Measurements from ENCODE around the gene CARNS1. TPM values are rescaled to one million over a fixed set of nuclear protein-coding genes. Genes with fewer than 3 reads are reported as not detected.

Gene CARNS1
- total and polyA plus RNA-seq, 4 donors: 0.38 to 9.3 (median 7.6) TPM

DNA sequence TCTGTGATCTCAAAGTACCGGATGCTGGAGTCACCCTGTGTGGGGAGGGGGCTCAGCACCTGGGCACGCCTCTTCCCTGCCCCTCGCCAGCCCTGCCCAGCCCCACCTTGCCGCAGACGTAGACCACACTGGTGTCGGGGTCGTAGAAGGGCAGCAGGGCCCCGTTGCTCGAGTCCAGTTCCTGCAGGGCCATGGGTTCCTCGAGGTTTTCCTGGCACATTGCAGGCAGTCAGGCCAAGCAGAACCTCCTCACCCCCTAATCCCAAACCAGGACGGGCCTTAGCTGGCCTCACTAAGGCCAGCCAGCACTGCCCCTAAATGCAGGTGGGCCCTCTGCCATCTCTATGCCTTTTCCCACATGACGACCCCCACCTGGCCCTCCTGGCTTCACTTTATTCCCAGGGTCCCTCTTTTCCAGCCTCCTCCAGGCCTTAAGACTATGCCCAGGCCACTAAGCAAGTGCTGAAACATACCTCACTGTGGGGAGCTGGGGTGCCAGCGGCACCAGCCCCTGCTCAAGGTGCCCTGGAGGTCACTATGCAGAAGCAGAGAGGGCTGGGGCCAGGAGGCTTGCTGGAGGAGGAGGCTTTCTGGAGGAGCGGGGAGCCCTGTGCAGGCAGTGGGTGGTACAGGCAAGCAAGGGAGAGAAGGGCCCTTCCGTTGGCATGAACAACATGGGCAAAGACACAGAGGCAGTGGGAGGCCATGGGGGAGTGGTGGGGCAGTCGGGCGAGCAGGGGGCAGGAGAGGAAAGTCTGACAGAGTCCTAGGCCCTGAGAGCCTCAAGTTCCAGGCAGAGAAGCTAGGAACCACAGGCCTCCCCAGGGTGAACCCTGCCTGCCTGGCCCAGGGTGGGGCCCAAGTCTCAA lies 25.0 kb downstream of the CARNS1 start:
- no peak overlapping the region for H3K27ac ChIP-seq (ENCODE audit: low read depth in 1 of 2, low read length in 2 of 2)

DNA sequence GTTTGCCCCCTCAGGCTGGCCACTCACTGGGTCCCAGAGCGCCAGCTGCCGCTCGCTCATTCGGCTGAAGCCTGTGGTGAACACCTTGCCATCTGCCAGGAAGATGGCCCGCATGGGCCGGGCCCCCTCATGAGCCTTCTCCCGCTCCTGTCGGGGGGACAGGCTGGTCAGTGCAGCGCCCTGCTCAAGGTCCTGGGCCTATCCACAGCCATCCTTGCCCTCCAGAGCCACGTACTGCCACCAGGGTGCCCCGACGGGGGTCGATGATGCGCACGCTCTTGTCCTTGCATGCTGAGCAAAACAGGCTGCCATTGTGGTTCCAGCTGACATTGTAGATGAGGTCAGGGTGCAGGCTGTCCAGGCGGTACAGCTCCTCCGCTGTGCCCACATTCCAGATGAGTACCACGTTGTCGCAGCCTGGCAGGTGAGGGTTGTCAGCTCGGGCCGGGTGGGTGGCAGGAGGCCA lies 25.7 kb downstream of the CARNS1 start:
- Histone ChIP-seq H3K27ac (ENCODE audit: low read depth in 1 of 2, low read length in 2 of 2) (no peak overlapping the region), H3K4me1 (ENCODE audit: control insufficient read depth in 1 of 2, insufficient read depth in 2 of 2, low read length in 2 of 2) (no peaks in the 10 kb centered on the region), H3K36me3 (ENCODE audit: control insufficient read depth in 1 of 2, insufficient read depth in 2 of 2, low read length in 1 of 2) (no peaks in the 10 kb centered on the region), H3K4me3 (ENCODE audit: low read length in 2 of 2) (no peak overlapping the region), H3K9me3 (ENCODE audit: control insufficient read depth, low read length) (no peaks in the 10 kb centered on the region), H3K27me3 (ENCODE audit: control insufficient read depth in 1 of 2, insufficient read depth in 2 of 2, low read length in 1 of 2) (no peaks in the 10 kb centered on the region)
- DNase-seq (no peak), ATAC-seq (ENCODE audit: low FRiP score) (no peak)
- intact Hi-C loops (cut with DNase I): no loop called here
- 86 to 88% methylated on average over 21 of the region's 21 CpGs for WGBS, 2 donors

More for the DNA sequence above, 25.0 kb downstream of the CARNS1 start:
- no peaks in the 10 kb centered on the region for H3K36me3 ChIP-seq (ENCODE audit: control insufficient read depth in 1 of 2, insufficient read depth in 2 of 2, low read length in 1 of 2)
- no peaks in the 10 kb centered on the region for H3K9me3 ChIP-seq (ENCODE audit: control insufficient read depth, low read length)
- H3K4me3 ChIP-seq (ENCODE audit: low read length in 2 of 2): no peak overlapping the region
- 73 to 79% methylated on average over 17 of the region's 17 CpGs for WGBS, 2 donors
- intact Hi-C loops (cut with DNase I): no loop called here
- DNase-seq (no peak), ATAC-seq (ENCODE audit: low FRiP score) (no peak)
- H3K4me1 ChIP-seq (ENCODE audit: control insufficient read depth in 1 of 2, insufficient read depth in 2 of 2, low read length in 2 of 2): no peaks in the 10 kb centered on the region
- H3K27me3 ChIP-seq (ENCODE audit: control insufficient read depth in 1 of 2, insufficient read depth in 2 of 2, low read length in 1 of 2): no peaks in the 10 kb centered on the region

DNA sequence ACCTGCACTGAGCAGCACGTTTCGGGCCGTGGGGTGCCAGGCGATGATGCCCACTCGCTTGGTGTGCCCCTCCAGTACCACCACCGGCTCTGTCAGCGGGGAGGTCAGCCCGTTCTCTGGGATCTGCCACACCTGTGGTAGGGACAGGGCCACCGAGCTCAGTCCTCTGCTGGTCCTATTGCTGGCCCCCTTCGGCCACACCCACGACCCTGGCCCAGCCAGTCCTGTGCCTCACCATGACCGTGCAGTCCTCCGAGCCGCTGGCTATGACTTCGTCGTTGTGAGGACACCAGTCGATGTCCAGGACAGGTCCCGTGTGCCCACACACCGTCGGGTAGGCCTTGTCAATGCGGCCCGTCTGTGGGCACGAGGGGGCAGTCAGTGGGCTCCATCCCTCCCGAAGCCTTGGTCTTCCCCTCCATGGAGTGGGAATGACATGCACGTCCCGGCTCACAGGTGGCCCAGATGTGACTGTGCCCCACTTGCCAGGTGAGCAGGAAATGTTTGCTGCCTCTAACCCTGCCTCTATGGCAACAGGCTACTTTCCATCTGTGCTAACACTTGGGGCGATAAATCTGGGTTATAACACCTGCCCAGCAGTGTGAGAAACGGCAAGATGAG lies 26.4 kb downstream of the CARNS1 start:
- intact Hi-C loops (cut with DNase I): no loop called here
- Histone ChIP-seq H3K27ac (ENCODE audit: low read depth in 1 of 2, low read length in 2 of 2) (no peak overlapping the region), H3K9me3 (ENCODE audit: control insufficient read depth, low read length) (no peaks in the 10 kb centered on the region), H3K36me3 (ENCODE audit: control insufficient read depth in 1 of 2, insufficient read depth in 2 of 2, low read length in 1 of 2) (no peaks in the 10 kb centered on the region), H3K4me1 (ENCODE audit: control insufficient read depth in 1 of 2, insufficient read depth in 2 of 2, low read length in 2 of 2) (no peaks in the 10 kb centered on the region), H3K27me3 (ENCODE audit: control insufficient read depth in 1 of 2, insufficient read depth in 2 of 2, low read length in 1 of 2) (no peaks in the 10 kb centered on the region), H3K4me3 (ENCODE audit: low read length in 2 of 2) (no peak overlapping the region)
- no peak for DNase-seq
- 86 to 87% methylated on average over 28 of the region's 28 CpGs for WGBS, 2 donors
- ATAC-seq (ENCODE audit: low FRiP score): no peak

DNA sequence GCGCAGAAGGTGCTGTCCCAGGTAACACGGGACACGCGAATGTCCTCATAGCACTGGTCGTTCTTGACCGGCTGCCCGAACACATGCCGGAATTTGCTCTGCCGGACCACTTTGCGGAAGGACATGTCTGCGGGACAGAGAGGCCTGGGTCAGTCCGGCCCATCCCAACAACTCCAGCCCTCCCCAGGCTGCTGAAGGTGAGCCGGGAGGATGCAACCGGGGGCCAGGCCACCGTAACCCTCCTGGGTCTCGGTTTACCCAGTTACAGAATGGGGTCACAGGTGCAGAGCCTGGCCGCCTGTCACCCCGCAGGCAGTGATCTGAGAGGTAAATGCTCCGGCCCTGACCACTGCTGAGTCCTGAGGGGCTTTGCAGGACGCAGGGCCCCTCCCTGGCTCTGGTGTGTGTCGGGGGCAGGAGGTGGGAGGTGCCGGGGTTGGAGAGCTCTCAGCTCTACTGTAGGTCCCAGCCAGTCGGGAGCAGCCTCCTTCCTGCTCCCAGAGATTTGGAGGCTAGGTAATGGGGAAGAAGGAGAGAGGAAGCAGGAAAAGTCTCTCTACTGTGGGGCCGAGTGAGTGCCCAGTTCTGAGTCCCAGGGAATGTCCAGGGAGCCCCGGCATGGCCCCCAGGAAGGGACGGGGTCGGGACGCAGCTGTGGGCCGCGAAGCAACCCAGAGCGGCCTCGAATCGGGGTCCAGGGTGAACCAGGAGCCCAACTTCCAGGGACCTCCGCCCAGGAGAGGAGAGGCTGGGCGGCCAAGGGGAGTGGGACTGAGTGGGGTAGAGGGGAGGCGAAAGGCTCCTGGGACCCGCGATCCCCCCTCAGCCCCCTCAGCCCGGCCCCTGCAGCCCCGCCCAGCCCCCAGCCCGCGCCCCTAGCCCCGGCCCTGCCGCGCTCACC lies 27.3 kb downstream of the CARNS1 start:
- no peak for DNase-seq
- no peaks in the 10 kb centered on the region for H3K4me1 ChIP-seq (ENCODE audit: control insufficient read depth in 1 of 2, insufficient read depth in 2 of 2, low read length in 2 of 2)
- no peaks in the 10 kb centered on the region for H3K9me3 ChIP-seq (ENCODE audit: control insufficient read depth, low read length)
- no peaks in the 10 kb centered on the region for H3K36me3 ChIP-seq (ENCODE audit: control insufficient read depth in 1 of 2, insufficient read depth in 2 of 2, low read length in 1 of 2)
- peak; percentile 1 for ATAC-seq (ENCODE audit: low FRiP score)
- H3K27ac ChIP-seq (ENCODE audit: low read depth in 1 of 2, low read length in 2 of 2): peak overlapping the region; percentile 74 to 97
- intact Hi-C loops (cut with DNase I): no loop called here
- WGBS, 2 donors: 34 to 37% methylated on average over 42 to 45 of the region's 45 CpGs
- H3K4me3 ChIP-seq (ENCODE audit: low read length in 2 of 2): peak overlapping the region; percentile 81
- no peaks in the 10 kb centered on the region for H3K27me3 ChIP-seq (ENCODE audit: control insufficient read depth in 1 of 2, insufficient read depth in 2 of 2, low read length in 1 of 2)

DNA sequence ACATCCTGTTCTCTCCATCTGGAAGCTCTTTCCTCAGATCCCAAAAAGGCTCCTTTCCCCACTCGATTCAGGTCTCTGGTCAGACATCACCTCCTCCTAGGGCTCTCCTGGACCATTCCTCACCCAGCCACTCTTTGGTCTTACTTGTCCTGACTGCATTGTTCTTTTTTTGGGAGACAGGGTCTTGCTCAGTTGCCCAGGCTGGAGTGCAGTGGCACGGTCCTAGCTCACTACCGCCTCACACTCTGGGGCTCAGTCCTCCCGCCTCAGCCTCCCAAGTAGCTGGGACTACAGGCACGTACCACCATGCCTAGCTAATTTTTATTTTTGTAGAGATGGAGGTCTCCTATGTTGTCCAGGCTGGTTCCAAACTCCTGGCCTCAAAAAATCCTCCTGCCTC lies 30.0 kb downstream of the CARNS1 start:
- no peak overlapping the region for H3K27ac ChIP-seq (ENCODE audit: low read depth in 1 of 2, low read length in 2 of 2)
- 86% methylated on average over 5 of the region's 5 CpGs for WGBS, 2 donors
- H3K27me3 ChIP-seq (ENCODE audit: control insufficient read depth in 1 of 2, insufficient read depth in 2 of 2, low read length in 1 of 2): no peaks in the 10 kb centered on the region
- no peaks in the 10 kb centered on the region for H3K36me3 ChIP-seq (ENCODE audit: control insufficient read depth in 1 of 2, insufficient read depth in 2 of 2, low read length in 1 of 2)
- H3K4me1 ChIP-seq (ENCODE audit: control insufficient read depth in 1 of 2, insufficient read depth in 2 of 2, low read length in 2 of 2): no peaks in the 10 kb centered on the region
- H3K4me3 ChIP-seq (ENCODE audit: low read length in 2 of 2): no peak overlapping the region
- H3K9me3 ChIP-seq (ENCODE audit: control insufficient read depth, low read length): no peaks in the 10 kb centered on the region
- ATAC-seq (ENCODE audit: low FRiP score): no peak
- intact Hi-C loops (cut with DNase I): no loop called here
- DNase-seq: no peak

DNA sequence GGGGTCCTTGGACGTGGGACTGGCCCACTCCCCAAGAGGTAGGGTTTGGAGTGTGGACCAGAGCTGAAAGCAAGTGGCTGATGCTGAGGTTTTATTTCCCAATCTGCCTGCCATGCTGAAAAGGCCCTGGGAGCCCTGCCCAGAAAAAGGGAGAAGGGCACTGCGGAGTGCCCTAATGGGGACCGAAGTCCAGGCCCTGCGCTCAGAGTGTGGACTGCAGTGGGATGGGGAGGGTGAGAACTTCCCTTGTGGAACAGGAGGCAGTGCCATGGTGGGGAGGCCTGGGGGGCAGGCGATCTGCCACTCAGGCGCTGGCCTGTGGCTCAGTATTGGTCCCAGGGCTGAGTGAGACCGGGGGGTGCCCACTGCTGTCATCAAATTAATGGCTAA lies 32.7 kb downstream of the CARNS1 start:
- ATAC-seq (ENCODE audit: low FRiP score) (no peak), DNase-seq (no peak)
- H3K9me3 ChIP-seq (ENCODE audit: control insufficient read depth, low read length): no peaks in the 10 kb centered on the region
- no peaks in the 10 kb centered on the region for H3K4me1 ChIP-seq (ENCODE audit: control insufficient read depth in 1 of 2, insufficient read depth in 2 of 2, low read length in 2 of 2)
- H3K4me3 ChIP-seq (ENCODE audit: low read length in 2 of 2): no peak overlapping the region
- H3K27me3 ChIP-seq (ENCODE audit: control insufficient read depth in 1 of 2, insufficient read depth in 2 of 2, low read length in 1 of 2): no peaks in the 10 kb centered on the region
- 91 to 94% methylated on average over 7 of the region's 7 CpGs for WGBS, 2 donors
- no peaks in the 10 kb centered on the region for H3K36me3 ChIP-seq (ENCODE audit: control insufficient read depth in 1 of 2, insufficient read depth in 2 of 2, low read length in 1 of 2)
- H3K27ac ChIP-seq (ENCODE audit: low read depth in 1 of 2, low read length in 2 of 2): no peak overlapping the region
- intact Hi-C loops (cut with DNase I): no loop called here

DNA sequence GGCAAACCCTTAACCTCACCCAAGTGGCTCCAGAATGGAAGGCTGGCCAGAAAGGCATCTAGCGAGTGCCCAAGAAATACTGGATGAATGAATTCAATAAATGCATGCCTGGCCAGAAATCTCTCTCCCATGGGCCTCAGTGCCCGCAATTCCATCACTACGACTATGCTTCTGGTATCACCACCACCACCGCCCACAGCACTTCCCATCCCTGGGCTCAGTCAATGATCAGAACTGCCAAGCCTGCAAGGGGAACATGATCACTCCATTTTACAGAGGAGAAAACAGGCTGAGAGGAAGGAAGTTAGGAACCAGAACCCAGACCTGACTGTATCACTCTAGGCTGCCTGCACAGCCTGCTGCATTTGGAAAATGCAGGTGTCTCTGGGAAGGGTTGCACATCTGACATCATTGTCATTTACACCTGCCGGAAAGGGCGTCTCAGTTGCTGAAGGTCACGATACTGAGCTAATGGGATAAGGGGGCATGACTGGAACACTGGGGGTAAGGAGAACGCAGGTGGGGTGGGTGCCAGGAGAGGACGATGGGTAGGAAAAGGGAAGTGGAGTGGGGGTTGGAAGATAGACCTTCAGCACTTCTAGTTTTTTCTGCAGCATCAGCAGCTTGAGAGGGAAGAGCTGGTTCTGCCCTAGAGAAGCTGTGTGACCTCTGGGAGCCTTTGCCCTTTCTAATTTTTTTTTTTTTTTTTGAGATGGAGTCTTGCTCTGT lies 33.8 kb downstream of the CARNS1 start:
- Histone ChIP-seq H3K27ac (ENCODE audit: low read depth in 1 of 2, low read length in 2 of 2) (no peak overlapping the region), H3K4me3 (ENCODE audit: low read length in 2 of 2) (no peak overlapping the region), H3K9me3 (ENCODE audit: control insufficient read depth, low read length) (no peaks in the 10 kb centered on the region), H3K4me1 (ENCODE audit: control insufficient read depth in 1 of 2, insufficient read depth in 2 of 2, low read length in 2 of 2) (no peaks in the 10 kb centered on the region), H3K27me3 (ENCODE audit: control insufficient read depth in 1 of 2, insufficient read depth in 2 of 2, low read length in 1 of 2) (no peaks in the 10 kb centered on the region), H3K36me3 (ENCODE audit: control insufficient read depth in 1 of 2, insufficient read depth in 2 of 2, low read length in 1 of 2) (no peaks in the 10 kb centered on the region)
- intact Hi-C loops (cut with DNase I): no loop called here
- DNase-seq (no peak), ATAC-seq (ENCODE audit: low FRiP score) (no peak)
- WGBS, 2 donors: 77 to 79% methylated on average over 9 of the region's 9 CpGs

Measured in aorta (tissue), 5 donors.